ENCODE results near the gene SLC38A7. TPM values are rescaled to one million over a fixed set of nuclear protein-coding genes. Genes with fewer than 3 reads are reported as not detected.

SLC38A7 gene
- total and polyA plus RNA-seq, 2 experiments from 2014 or later, result 16.1 to 19.2 TPM

DNA sequence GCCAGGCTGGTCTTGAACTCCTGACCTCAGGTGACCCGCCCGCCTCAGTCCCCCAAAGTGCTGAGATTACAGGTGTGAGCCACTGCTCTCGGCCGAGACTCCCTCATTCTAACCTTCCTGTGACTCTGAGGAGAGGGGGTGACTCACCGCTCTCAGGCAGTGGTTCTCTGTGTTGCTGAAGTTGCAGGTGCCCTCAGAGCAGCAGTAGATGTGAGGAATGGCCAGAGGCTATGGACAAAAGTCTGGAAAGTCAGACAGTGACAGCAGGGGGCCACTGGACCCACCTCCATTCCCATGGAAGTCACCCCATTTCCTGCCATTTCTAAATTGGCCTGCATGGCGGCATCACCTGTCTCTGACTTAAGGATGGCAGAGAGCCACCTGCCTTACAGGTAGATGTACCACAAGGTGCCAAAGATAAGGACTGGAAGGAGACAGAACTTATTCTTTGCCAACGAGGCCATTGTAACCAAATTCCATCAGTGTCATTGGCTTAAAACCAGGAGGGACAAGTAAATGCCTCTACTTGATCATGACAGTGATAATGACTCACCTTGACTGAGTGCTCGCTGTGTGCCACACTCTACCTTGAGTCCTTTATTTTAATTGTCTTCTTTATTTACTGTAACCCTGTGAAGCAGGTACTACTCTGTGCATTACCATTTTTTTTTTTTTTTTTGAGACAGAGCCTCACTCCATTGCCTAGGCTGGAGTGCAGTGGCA is 39.6 kb downstream of the SLC38A7 start:
- Histone ChIP-seq H2AFZ (no peak overlapping the region), H3F3A (ENCODE audit: insufficient read depth) (no peaks in the 10 kb centered on the region), H3K4me2 (ENCODE audit: unreplicated experiment) (no peak overlapping the region), H3K4me3 (no peak overlapping the region), H3K9me2 (ENCODE audit: insufficient read depth) (no peaks in the 10 kb centered on the region), H3K9me3 (ENCODE audit: low read depth) (no peaks in the 10 kb centered on the region), H3K36me3 (ENCODE audit: low read depth) (no peaks in the 10 kb centered on the region), H4K20me1 (ENCODE audit: insufficient read depth) (no peaks in the 10 kb centered on the region), H3K79me2 (ENCODE audit: insufficient read depth) (no peaks in the 10 kb centered on the region), H3K9ac (no peak overlapping the region), H3K27ac (no peak overlapping the region), H3K4me1 (ENCODE audit: insufficient read depth) (no peaks in the 10 kb centered on the region), H3K27me3 (replicated peaks; ENCODE audit: insufficient read depth) (no peaks in the 10 kb centered on the region)
- TF ChIP-seq EZH2 (IDR thresholded peaks at IDR 0.05; ENCODE audit: insufficient read depth, poor library complexity, severe bottlenecking), result no peak
- no peak for TF ChIP-seq EZH2phosphoT487 (IDR thresholded peaks at IDR 0.05; ENCODE audit: insufficient read depth, low read depth)
- in situ Hi-C loops (cut with MboI), result no loop called here
- DNase-seq, result no peak
- WGBS, 2 experiments (ENCODE audit: low coverage in 1 of 2, low lambda C conversion rate in 2 of 2, missing lambda C conversion rate in 2 of 2), result 76 to 83% methylated on average over 8 of the region's 8 CpGs

DNA sequence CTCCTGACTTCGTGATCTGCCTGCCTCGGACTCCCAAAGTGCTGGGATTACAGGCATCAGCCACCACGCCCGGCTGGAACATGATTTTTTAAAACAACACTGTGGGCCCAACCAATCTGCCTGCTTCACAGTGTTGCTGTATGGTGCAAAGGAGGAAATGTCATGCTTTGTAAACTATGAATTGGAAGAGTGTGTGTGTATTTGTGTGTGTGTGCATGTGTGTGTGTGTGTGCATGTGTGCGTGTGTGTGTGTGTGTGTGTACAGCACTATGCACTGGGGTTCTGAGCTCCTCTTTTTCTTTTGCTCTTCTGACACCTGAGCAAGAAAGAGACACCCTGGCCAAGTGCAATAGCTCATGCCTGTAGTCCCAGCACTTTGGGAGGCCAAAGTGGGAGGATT is 40.5 kb downstream of the SLC38A7 start:
- no peaks in the 10 kb centered on the region for H3K79me2 ChIP-seq (ENCODE audit: insufficient read depth)
- H3K36me3 ChIP-seq (ENCODE audit: low read depth), result no peaks in the 10 kb centered on the region
- no peaks in the 10 kb centered on the region for H3K4me1 ChIP-seq (ENCODE audit: insufficient read depth)
- DNase-seq, result no peak
- WGBS, 2 experiments (ENCODE audit: low coverage in 1 of 2, low lambda C conversion rate in 2 of 2, missing lambda C conversion rate in 2 of 2), result 83 to 86% methylated on average over 5 of the region's 5 CpGs
- H3K4me2 ChIP-seq (ENCODE audit: unreplicated experiment), result no peak overlapping the region
- H3K9me2 ChIP-seq (ENCODE audit: insufficient read depth), result no peaks in the 10 kb centered on the region
- H3K9me3 ChIP-seq (ENCODE audit: low read depth), result no peaks in the 10 kb centered on the region
- TF ChIP-seq EZH2 (IDR thresholded peaks at IDR 0.05; ENCODE audit: insufficient read depth, poor library complexity, severe bottlenecking) (no peak), EZH2phosphoT487 (IDR thresholded peaks at IDR 0.05; ENCODE audit: insufficient read depth, low read depth) (no peak)
- no peaks in the 10 kb centered on the region for H3F3A ChIP-seq (ENCODE audit: insufficient read depth)
- H3K4me3 ChIP-seq, result no peak overlapping the region
- no peak overlapping the region for H2AFZ ChIP-seq
- H4K20me1 ChIP-seq (ENCODE audit: insufficient read depth), result no peaks in the 10 kb centered on the region
- H3K27me3 ChIP-seq (replicated peaks; ENCODE audit: insufficient read depth), result no peaks in the 10 kb centered on the region
- no peak overlapping the region for H3K27ac ChIP-seq
- in situ Hi-C loops (cut with MboI), result no loop called here
- H3K9ac ChIP-seq, result no peak overlapping the region

DNA sequence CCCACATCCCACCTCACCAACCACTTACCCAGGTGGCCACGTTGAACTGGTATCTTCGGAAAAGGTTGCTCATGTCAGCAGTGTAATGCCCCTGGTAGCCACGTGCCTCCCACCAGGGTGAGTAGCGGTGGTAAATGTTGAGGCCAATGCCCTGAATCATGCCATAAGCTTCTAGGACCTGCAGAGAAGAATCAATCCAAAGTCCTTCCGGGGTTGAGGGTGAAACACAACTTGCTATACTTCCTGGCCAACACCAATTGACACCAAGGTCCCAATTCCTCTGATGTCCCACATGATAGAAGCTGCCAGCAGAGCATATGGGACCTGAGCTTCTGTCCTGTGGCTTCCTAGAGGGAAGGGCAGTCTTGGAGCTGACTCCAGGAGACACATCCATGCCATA is 43.6 kb downstream of the SLC38A7 start:
- 81 to 90% methylated on average over 5 of the region's 5 CpGs for WGBS, 2 experiments (ENCODE audit: low coverage in 1 of 2, low lambda C conversion rate in 2 of 2, missing lambda C conversion rate in 2 of 2)
- H3F3A ChIP-seq (ENCODE audit: insufficient read depth), result peaks cover 11% of the 10 kb centered on the region
- H3K4me3 ChIP-seq, result no peak overlapping the region
- no peaks in the 10 kb centered on the region for H3K9me3 ChIP-seq (ENCODE audit: low read depth)
- H3K27me3 ChIP-seq (replicated peaks; ENCODE audit: insufficient read depth), result no peaks in the 10 kb centered on the region
- no peak overlapping the region for H3K9ac ChIP-seq
- H3K27ac ChIP-seq, result no peak overlapping the region
- no peak for TF ChIP-seq EZH2 (IDR thresholded peaks at IDR 0.05; ENCODE audit: insufficient read depth, poor library complexity, severe bottlenecking)
- TF ChIP-seq EZH2phosphoT487 (IDR thresholded peaks at IDR 0.05; ENCODE audit: insufficient read depth, low read depth), result no peak
- no peaks in the 10 kb centered on the region for H3K79me2 ChIP-seq (ENCODE audit: insufficient read depth)
- in situ Hi-C loops (cut with MboI), result no loop called here
- H3K4me1 ChIP-seq (ENCODE audit: insufficient read depth), result peaks cover 9% of the 10 kb centered on the region
- no peak overlapping the region for H3K4me2 ChIP-seq (ENCODE audit: unreplicated experiment)
- no peaks in the 10 kb centered on the region for H3K9me2 ChIP-seq (ENCODE audit: insufficient read depth)
- DNase-seq, result no peak
- no peak overlapping the region for H2AFZ ChIP-seq
- H4K20me1 ChIP-seq (ENCODE audit: insufficient read depth), result no peaks in the 10 kb centered on the region
- H3K36me3 ChIP-seq (ENCODE audit: low read depth), result no peaks in the 10 kb centered on the region

DNA sequence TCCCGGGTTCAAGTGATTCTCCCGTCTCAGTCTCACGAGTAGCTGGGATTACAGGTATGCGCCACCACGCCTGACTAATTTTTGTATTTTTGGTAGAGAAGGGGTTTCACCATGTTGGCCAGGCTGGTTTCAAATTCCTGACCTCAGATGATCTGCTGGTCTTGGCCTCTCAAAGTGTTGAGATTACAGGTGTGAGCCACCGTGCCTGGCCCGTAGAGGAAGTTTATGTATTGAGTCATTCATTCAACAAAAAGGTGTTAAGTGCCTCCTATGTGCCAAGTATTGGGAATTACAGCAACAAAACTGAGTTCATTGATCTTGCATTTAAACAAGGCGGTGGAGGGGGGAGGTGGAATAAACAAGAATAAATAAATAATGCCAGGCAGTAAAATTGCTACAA is 44.7 kb downstream of the SLC38A7 start:
- Histone ChIP-seq H3K9ac (no peak overlapping the region), H3K4me2 (ENCODE audit: unreplicated experiment) (no peak overlapping the region), H3K9me2 (ENCODE audit: insufficient read depth) (no peaks in the 10 kb centered on the region), H3K9me3 (ENCODE audit: low read depth) (no peaks in the 10 kb centered on the region), H3K27ac (no peak overlapping the region), H3F3A (ENCODE audit: insufficient read depth) (peaks cover 11% of the 10 kb centered on the region), H3K36me3 (ENCODE audit: low read depth) (no peaks in the 10 kb centered on the region), H4K20me1 (ENCODE audit: insufficient read depth) (no peaks in the 10 kb centered on the region), H2AFZ (no peak overlapping the region), H3K4me3 (no peak overlapping the region), H3K4me1 (ENCODE audit: insufficient read depth) (peaks cover 9% of the 10 kb centered on the region), H3K79me2 (ENCODE audit: insufficient read depth) (no peaks in the 10 kb centered on the region), H3K27me3 (replicated peaks; ENCODE audit: insufficient read depth) (no peaks in the 10 kb centered on the region)
- no peak for DNase-seq
- no peak for TF ChIP-seq EZH2phosphoT487 (IDR thresholded peaks at IDR 0.05; ENCODE audit: insufficient read depth, low read depth)
- TF ChIP-seq EZH2 (IDR thresholded peaks at IDR 0.05; ENCODE audit: insufficient read depth, poor library complexity, severe bottlenecking), result no peak
- in situ Hi-C loops (cut with MboI), result loop anchor here (10.0 kb wide), 1 partner anchor 115 kb away; no protein-coding TSS in a partner anchor
- 87 to 92% methylated on average over 8 of the region's 8 CpGs for WGBS, 2 experiments (ENCODE audit: low coverage in 1 of 2, low lambda C conversion rate in 2 of 2, missing lambda C conversion rate in 2 of 2)
